HL-60 (cell line): ENCODE measurements around the gene TNS2.

Experiments
- CTCF ChIP-seq: IDR thresholded peaks from one replicate; pipeline ENCODE4 v1.5.1; 2011; ENCODE audit warnings: low read length, control low read depth, inconsistent platforms; ENCODE audit not compliant: insufficient read depth
- GABPA ChIP-seq: IDR thresholded peaks from 2 replicates; pipeline ENCODE4 v1.6.1; 2012; ENCODE audit warnings: low read depth
- POLR2AphosphoS5 ChIP-seq: IDR thresholded peaks from 2 replicates; pipeline ENCODE4 v1.6.1; 2012; ENCODE audit warnings: low read depth
- REST ChIP-seq: IDR thresholded peaks from 2 replicates; pipeline ENCODE4 v1.6.1; 2012; ENCODE audit warnings: low read depth; ENCODE audit not compliant: insufficient replicate concordance
- SPI1 ChIP-seq: IDR thresholded peaks from 2 replicates; pipeline ENCODE4 v1.6.1; 2012; ENCODE audit warnings: low read depth, mild to moderate bottlenecking, borderline replicate concordance

GRCh38 chr12:53025250-53025649, 24.6 kb upstream of the TNS2 start:
- no peak for TF ChIP-seq CTCF
- no peak for TF ChIP-seq SPI1
- TF ChIP-seq REST, result no peak
- TF ChIP-seq GABPA, result no peak
- no peak for TF ChIP-seq POLR2AphosphoS5
